Measurements from ENCODE around the gene COPA. TPM values are rescaled to one million over a fixed set of nuclear protein-coding genes. Genes with fewer than 3 reads are reported as not detected.

COPA gene
- total RNA-seq, 1 experiment from 2014 or later, result 141 TPM

- no peaks in the 10 kb centered on the region for H3F3A ChIP-seq (ENCODE audit: low read length, unreplicated experiment)
- H3K9me2 ChIP-seq (replicated peaks; ENCODE audit: low read length), result no peaks in the 10 kb centered on the region
- H3K27ac ChIP-seq (ENCODE audit: low read length), result no peak overlapping the region
- BruUV-seq (replicated peaks), result no TSS peak
- H3K79me2 ChIP-seq (ENCODE audit: low read length), result no peaks in the 10 kb centered on the region
- H3K4me3 ChIP-seq (ENCODE audit: low read length), result no peak overlapping the region
- no peaks in the 10 kb centered on the region for H3K4me1 ChIP-seq (ENCODE audit: insufficient read depth, low read length)
- ChIA-PET CTCF (no interaction called here), POLR2A (ENCODE audit: unreplicated experiment) (no interaction called here)
- H3K9ac ChIP-seq (ENCODE audit: low read length), result no peak overlapping the region
- no peak overlapping the region for H3K4me2 ChIP-seq (ENCODE audit: low read length)
- no peaks in the 10 kb centered on the region for H3K27me3 ChIP-seq (ENCODE audit: low read length)
- TF ChIP-seq EZH2phosphoT487 (IDR thresholded peaks at IDR 0.05; ENCODE audit: borderline replicate concordance, low read length), result no peak
- TF ChIP-seq, protein P1, sequence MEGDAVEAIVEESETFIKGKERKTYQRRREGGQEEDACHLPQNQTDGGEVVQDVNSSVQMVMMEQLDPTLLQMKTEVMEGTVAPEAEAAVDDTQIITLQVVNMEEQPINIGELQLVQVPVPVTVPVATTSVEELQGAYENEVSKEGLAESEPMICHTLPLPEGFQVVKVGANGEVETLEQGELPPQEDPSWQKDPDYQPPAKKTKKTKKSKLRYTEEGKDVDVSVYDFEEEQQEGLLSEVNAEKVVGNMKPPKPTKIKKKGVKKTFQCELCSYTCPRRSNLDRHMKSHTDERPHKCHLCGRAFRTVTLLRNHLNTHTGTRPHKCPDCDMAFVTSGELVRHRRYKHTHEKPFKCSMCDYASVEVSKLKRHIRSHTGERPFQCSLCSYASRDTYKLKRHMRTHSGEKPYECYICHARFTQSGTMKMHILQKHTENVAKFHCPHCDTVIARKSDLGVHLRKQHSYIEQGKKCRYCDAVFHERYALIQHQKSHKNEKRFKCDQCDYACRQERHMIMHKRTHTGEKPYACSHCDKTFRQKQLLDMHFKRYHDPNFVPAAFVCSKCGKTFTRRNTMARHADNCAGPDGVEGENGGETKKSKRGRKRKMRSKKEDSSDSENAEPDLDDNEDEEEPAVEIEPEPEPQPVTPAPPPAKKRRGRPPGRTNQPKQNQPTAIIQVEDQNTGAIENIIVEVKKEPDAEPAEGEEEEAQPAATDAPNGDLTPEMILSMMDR (conservative IDR thresholded peaks at IDR 0.05; ENCODE audit: low read depth, low read length), result no peak
- no peaks in the 10 kb centered on the region for H4K20me1 ChIP-seq (ENCODE audit: low read length)
- peaks cover 76% of the 10 kb centered on the region for H3K36me3 ChIP-seq (ENCODE audit: low read depth, low read length)
- intact Hi-C loops (cut with micrococcal nuclease), result no loop called here
- ATAC-seq, result no peak
- peak; percentile 43 for DNase-seq
- no peak overlapping the region for H2AFZ ChIP-seq (ENCODE audit: low read length)
- no peaks in the 10 kb centered on the region for H3K9me3 ChIP-seq (ENCODE audit: low read length)
Measured at GRCh38 chr1:160309185-160309557, 33.9 kb downstream of the COPA start.

DNA sequence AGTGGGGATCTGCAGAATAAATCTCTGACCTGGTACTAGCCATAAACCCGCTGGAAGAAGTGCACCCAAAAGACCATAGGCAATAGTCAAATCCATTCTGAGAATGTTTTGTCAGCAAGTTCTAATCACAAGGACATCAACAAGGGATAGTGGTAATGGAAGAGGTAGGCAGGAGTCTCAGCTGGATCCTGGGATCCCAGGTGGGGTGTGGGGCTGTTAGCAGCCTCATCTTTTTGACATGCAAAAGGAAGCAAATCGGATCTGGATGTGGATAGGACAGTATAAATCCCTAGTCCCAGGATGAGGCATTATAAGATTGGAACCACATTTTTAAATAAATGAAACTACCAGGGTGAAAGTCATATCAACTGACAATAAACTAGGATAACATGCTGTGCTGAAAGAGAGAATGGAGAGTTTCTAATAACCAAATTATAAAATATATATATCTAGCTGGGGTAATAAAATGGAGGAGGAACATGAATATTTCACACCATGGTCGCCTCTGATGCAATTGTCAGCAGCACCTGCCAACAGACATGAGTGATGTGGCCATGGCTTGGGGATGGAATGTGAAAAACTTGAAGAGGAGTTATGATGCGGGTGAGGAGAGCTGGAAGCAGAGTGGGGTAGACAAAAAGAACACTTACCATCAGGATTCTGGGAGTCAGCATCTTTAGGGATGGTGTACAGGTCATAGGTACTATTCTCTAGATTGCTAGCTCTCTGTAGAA, 34.4 kb downstream of the COPA start:
- no peaks in the 10 kb centered on the region for H3K9me3 ChIP-seq (ENCODE audit: low read length)
- ATAC-seq, result no peak
- ChIA-PET CTCF (no interaction called here), POLR2A (ENCODE audit: unreplicated experiment) (no interaction called here)
- H3K9ac ChIP-seq (ENCODE audit: low read length), result no peak overlapping the region
- BruUV-seq (replicated peaks), result no TSS peak
- no peaks in the 10 kb centered on the region for H3F3A ChIP-seq (ENCODE audit: low read length, unreplicated experiment)
- H3K79me2 ChIP-seq (ENCODE audit: low read length), result no peaks in the 10 kb centered on the region
- peaks cover 73% of the 10 kb centered on the region for H3K36me3 ChIP-seq (ENCODE audit: low read depth, low read length)
- H3K4me1 ChIP-seq (ENCODE audit: insufficient read depth, low read length), result no peaks in the 10 kb centered on the region
- H3K4me3 ChIP-seq (ENCODE audit: low read length), result no peak overlapping the region
- no peak overlapping the region for H3K27ac ChIP-seq (ENCODE audit: low read length)
- no peak overlapping the region for H2AFZ ChIP-seq (ENCODE audit: low read length)
- H3K27me3 ChIP-seq (ENCODE audit: low read length), result no peaks in the 10 kb centered on the region
- intact Hi-C loops (cut with micrococcal nuclease), result no loop called here
- no peak for DNase-seq
- no peak overlapping the region for H3K4me2 ChIP-seq (ENCODE audit: low read length)
- TF ChIP-seq, protein P1 (conservative IDR thresholded peaks at IDR 0.05; ENCODE audit: low read depth, low read length), result no peak
- TF ChIP-seq EZH2 (IDR thresholded peaks at IDR 0.05; ENCODE audit: low read length, unreplicated experiment), result no peak
- no peak for TF ChIP-seq EZH2phosphoT487 (IDR thresholded peaks at IDR 0.05; ENCODE audit: borderline replicate concordance, low read length)
- H3K9me2 ChIP-seq (replicated peaks; ENCODE audit: low read length), result no peaks in the 10 kb centered on the region
- H4K20me1 ChIP-seq (ENCODE audit: low read length), result no peaks in the 10 kb centered on the region

DNA sequence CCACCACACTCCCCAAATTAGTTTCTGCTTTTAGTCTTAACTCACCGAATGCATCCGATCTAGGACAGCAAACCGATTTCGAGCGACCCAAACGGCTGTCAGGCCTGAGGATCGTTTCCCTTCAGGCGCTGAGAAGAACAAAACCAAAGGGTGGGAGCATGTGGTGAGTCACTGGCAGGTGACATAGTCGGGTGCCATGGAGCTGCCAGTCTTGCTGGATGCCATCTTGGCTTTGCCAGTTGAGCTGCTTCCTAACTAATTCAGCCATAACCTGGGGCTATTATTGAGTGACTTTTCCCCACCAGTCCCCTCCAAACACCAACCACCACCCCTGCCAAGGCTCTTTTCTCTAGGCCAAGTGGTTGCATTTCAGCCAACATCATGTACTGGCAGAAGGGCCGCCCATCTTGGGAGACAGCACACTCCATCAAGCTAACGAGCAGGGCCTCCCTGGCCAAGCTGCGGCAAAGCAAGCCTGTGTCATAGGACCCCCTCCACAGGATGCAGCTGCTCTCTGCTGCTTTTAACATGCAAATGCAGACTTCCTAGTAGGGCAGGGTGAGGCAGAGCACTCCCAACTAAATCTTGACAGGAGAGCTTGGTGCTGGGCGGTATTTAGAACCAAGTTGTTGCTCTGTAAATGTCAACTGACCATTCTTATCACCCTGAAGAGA, 35.8 kb downstream of the COPA start:
- CTCF ChIA-PET, result no interaction called here
- Histone ChIP-seq H3K4me3 (ENCODE audit: low read length) (no peak overlapping the region), H3K79me2 (ENCODE audit: low read length) (no peaks in the 10 kb centered on the region)

More for the DNA sequence above, 35.8 kb downstream of the COPA start:
- H3K9me3 ChIP-seq (ENCODE audit: low read length), result no peaks in the 10 kb centered on the region
- TF ChIP-seq EZH2 (IDR thresholded peaks at IDR 0.05; ENCODE audit: low read length, unreplicated experiment) (no peak), EZH2phosphoT487 (IDR thresholded peaks at IDR 0.05; ENCODE audit: borderline replicate concordance, low read length) (no peak)
- TF ChIP-seq, protein P1 (conservative IDR thresholded peaks at IDR 0.05; ENCODE audit: low read depth, low read length), result no peak
- no peak for ATAC-seq
- no peak overlapping the region for H2AFZ ChIP-seq (ENCODE audit: low read length)
- H3K9me2 ChIP-seq (replicated peaks; ENCODE audit: low read length), result no peaks in the 10 kb centered on the region
- intact Hi-C loops (cut with micrococcal nuclease), result no loop called here
- H3K27me3 ChIP-seq (ENCODE audit: low read length), result no peaks in the 10 kb centered on the region
- H3F3A ChIP-seq (ENCODE audit: low read length, unreplicated experiment), result no peaks in the 10 kb centered on the region
- H3K9ac ChIP-seq (ENCODE audit: low read length), result no peak overlapping the region
- BruUV-seq (replicated peaks), result no TSS peak
- H4K20me1 ChIP-seq (ENCODE audit: low read length), result no peaks in the 10 kb centered on the region
- no peaks in the 10 kb centered on the region for H3K4me1 ChIP-seq (ENCODE audit: insufficient read depth, low read length)
- H3K4me2 ChIP-seq (ENCODE audit: low read length), result no peak overlapping the region
- H3K27ac ChIP-seq (ENCODE audit: low read length), result no peak overlapping the region
- POLR2A ChIA-PET (ENCODE audit: unreplicated experiment), result no interaction called here
- peaks cover 72% of the 10 kb centered on the region for H3K36me3 ChIP-seq (ENCODE audit: low read depth, low read length)
- no peak for DNase-seq
